ENCODE results near the gene CNGA3. TPM values are rescaled to one million over a fixed set of nuclear protein-coding genes. Genes with fewer than 3 reads are reported as not detected.

Gene CNGA3
- total and polyA plus RNA-seq, 2 experiments from 2014 or later, result not detected

DNA sequence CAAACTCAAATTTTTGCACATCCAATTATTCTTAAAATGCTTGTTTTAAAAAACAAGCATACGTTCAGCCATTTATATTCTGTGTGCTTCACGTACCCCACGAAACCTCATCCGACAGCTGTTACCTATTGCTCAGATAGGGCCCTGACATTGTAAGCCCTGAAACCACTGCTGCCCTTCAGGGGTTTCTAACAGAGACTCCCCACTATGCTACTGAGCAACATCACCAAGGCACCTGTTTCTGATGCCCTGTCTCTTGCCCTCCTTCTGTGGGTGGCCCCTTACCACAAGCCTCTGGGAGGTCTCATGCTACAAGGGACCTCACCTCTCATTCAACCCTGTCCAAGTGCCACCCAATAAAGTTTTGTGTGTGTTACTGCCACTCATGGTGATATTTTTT lies 18.5 kb upstream of the CNGA3 start:
- Histone ChIP-seq H3K9me2 (ENCODE audit: insufficient read depth) (peaks cover 6% of the 10 kb centered on the region; the same call in 1 of the 2 replicates), H3K4me3 (no peak overlapping the region), H2AFZ (no peak overlapping the region), H3K79me2 (replicated peaks; ENCODE audit: insufficient read depth) (no peaks in the 10 kb centered on the region), H4K20me1 (replicated peaks; ENCODE audit: insufficient read depth) (no peaks in the 10 kb centered on the region), H3K27ac (ENCODE audit: low read depth) (no peak overlapping the region), H3K4me1 (ENCODE audit: insufficient read depth) (peaks cover under 1% of the 10 kb centered on the region; the same call in 1 of the 2 replicates), H3K4me2 (no peak overlapping the region), H3F3A (replicated peaks; ENCODE audit: low read depth) (no peaks in the 10 kb centered on the region), H3K27me3 (ENCODE audit: insufficient read depth) (no peaks in the 10 kb centered on the region), H3K36me3 (ENCODE audit: insufficient read depth) (no peaks in the 10 kb centered on the region)
- peaks cover 13% of the 10 kb centered on the region for H3K36me3 Mint-ChIP-seq (ENCODE audit: low read depth)
- peaks cover 26% of the 10 kb centered on the region for H3K9me3 Mint-ChIP-seq
- peaks cover 4% of the 10 kb centered on the region for H3K27me3 Mint-ChIP-seq (ENCODE audit: insufficient read depth, low read depth, poor library complexity)
- no peak overlapping the region for H3K4me3 Mint-ChIP-seq
- DNase-seq (ENCODE audit: low spot score) (no peak), ATAC-seq (no peak)
- H3K27ac Mint-ChIP-seq, result no peak overlapping the region
- TF ChIP-seq CREB1 (CRISPR knock-in tag; IDR thresholded peaks at IDR 0.05; ENCODE audit: low read depth), result no peak
- no peak for TF ChIP-seq ZNF331 (CRISPR knock-in tag; IDR thresholded peaks at IDR 0.05; ENCODE audit: low read depth)
- no peak for TF ChIP-seq STAT1 (IDR thresholded peaks at IDR 0.05; ENCODE audit: unreplicated experiment)
- TF ChIP-seq JUNB (IDR thresholded peaks at IDR 0.05; ENCODE audit: unreplicated experiment), result no peak
- TF ChIP-seq, protein P1, sequence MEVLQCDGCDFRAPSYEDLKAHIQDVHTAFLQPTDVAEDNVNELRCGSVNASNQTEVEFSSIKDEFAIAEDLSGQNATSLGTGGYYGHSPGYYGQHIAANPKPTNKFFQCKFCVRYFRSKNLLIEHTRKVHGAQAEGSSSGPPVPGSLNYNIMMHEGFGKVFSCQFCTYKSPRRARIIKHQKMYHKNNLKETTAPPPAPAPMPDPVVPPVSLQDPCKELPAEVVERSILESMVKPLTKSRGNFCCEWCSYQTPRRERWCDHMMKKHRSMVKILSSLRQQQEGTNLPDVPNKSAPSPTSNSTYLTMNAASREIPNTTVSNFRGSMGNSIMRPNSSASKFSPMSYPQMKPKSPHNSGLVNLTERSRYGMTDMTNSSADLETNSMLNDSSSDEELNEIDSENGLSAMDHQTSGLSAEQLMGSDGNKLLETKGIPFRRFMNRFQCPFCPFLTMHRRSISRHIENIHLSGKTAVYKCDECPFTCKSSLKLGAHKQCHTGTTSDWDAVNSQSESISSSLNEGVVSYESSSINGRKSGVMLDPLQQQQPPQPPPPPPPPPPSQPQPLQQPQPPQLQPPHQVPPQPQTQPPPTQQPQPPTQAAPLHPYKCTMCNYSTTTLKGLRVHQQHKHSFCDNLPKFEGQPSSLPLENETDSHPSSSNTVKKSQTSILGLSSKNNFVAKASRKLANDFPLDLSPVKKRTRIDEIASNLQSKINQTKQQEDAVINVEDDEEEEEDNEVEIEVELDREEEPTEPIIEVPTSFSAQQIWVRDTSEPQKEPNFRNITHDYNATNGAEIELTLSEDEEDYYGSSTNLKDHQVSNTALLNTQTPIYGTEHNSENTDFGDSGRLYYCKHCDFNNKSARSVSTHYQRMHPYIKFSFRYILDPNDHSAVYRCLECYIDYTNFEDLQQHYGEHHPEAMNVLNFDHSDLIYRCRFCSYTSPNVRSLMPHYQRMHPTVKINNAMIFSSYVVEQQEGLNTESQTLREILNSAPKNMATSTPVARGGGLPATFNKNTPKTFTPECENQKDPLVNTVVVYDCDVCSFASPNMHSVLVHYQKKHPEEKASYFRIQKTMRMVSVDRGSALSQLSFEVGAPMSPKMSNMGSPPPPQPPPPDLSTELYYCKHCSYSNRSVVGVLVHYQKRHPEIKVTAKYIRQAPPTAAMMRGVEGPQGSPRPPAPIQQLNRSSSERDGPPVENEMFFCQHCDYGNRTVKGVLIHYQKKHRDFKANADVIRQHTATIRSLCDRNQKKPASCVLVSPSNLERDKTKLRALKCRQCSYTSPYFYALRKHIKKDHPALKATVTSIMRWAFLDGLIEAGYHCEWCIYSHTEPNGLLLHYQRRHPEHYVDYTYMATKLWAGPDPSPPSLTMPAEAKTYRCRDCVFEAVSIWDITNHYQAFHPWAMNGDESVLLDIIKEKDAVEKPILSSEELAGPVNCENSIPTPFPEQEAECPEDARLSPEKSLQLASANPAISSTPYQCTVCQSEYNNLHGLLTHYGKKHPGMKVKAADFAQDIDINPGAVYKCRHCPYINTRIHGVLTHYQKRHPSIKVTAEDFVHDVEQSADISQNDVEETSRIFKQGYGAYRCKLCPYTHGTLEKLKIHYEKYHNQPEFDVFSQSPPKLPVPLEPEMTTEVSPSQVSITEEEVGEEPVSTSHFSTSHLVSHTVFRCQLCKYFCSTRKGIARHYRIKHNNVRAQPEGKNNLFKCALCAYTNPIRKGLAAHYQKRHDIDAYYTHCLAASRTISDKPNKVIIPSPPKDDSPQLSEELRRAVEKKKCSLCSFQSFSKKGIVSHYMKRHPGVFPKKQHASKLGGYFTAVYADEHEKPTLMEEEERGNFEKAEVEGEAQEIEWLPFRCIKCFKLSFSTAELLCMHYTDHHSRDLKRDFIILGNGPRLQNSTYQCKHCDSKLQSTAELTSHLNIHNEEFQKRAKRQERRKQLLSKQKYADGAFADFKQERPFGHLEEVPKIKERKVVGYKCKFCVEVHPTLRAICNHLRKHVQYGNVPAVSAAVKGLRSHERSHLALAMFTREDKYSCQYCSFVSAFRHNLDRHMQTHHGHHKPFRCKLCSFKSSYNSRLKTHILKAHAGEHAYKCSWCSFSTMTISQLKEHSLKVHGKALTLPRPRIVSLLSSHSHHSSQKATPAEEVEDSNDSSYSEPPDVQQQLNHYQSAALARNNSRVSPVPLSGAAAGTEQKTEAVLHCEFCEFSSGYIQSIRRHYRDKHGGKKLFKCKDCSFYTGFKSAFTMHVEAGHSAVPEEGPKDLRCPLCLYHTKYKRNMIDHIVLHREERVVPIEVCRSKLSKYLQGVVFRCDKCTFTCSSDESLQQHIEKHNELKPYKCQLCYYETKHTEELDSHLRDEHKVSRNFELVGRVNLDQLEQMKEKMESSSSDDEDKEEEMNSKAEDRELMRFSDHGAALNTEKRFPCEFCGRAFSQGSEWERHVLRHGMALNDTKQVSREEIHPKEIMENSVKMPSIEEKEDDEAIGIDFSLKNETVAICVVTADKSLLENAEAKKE (CRISPR knock-in tag; IDR thresholded peaks at IDR 0.05), result no peak
- TF ChIP-seq, protein P2, sequence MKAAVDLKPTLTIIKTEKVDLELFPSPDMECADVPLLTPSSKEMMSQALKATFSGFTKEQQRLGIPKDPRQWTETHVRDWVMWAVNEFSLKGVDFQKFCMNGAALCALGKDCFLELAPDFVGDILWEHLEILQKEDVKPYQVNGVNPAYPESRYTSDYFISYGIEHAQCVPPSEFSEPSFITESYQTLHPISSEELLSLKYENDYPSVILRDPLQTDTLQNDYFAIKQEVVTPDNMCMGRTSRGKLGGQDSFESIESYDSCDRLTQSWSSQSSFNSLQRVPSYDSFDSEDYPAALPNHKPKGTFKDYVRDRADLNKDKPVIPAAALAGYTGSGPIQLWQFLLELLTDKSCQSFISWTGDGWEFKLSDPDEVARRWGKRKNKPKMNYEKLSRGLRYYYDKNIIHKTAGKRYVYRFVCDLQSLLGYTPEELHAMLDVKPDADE (IDR thresholded peaks at IDR 0.05), result no peak
- TF ChIP-seq, protein P3, sequence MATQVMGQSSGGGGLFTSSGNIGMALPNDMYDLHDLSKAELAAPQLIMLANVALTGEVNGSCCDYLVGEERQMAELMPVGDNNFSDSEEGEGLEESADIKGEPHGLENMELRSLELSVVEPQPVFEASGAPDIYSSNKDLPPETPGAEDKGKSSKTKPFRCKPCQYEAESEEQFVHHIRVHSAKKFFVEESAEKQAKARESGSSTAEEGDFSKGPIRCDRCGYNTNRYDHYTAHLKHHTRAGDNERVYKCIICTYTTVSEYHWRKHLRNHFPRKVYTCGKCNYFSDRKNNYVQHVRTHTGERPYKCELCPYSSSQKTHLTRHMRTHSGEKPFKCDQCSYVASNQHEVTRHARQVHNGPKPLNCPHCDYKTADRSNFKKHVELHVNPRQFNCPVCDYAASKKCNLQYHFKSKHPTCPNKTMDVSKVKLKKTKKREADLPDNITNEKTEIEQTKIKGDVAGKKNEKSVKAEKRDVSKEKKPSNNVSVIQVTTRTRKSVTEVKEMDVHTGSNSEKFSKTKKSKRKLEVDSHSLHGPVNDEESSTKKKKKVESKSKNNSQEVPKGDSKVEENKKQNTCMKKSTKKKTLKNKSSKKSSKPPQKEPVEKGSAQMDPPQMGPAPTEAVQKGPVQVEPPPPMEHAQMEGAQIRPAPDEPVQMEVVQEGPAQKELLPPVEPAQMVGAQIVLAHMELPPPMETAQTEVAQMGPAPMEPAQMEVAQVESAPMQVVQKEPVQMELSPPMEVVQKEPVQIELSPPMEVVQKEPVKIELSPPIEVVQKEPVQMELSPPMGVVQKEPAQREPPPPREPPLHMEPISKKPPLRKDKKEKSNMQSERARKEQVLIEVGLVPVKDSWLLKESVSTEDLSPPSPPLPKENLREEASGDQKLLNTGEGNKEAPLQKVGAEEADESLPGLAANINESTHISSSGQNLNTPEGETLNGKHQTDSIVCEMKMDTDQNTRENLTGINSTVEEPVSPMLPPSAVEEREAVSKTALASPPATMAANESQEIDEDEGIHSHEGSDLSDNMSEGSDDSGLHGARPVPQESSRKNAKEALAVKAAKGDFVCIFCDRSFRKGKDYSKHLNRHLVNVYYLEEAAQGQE (IDR thresholded peaks at IDR 0.05; ENCODE audit: unreplicated experiment), result no peak
- TF ChIP-seq, protein P4, sequence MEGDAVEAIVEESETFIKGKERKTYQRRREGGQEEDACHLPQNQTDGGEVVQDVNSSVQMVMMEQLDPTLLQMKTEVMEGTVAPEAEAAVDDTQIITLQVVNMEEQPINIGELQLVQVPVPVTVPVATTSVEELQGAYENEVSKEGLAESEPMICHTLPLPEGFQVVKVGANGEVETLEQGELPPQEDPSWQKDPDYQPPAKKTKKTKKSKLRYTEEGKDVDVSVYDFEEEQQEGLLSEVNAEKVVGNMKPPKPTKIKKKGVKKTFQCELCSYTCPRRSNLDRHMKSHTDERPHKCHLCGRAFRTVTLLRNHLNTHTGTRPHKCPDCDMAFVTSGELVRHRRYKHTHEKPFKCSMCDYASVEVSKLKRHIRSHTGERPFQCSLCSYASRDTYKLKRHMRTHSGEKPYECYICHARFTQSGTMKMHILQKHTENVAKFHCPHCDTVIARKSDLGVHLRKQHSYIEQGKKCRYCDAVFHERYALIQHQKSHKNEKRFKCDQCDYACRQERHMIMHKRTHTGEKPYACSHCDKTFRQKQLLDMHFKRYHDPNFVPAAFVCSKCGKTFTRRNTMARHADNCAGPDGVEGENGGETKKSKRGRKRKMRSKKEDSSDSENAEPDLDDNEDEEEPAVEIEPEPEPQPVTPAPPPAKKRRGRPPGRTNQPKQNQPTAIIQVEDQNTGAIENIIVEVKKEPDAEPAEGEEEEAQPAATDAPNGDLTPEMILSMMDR (conservative IDR thresholded peaks at IDR 0.05; ENCODE audit: low read depth in 2 of 2), result no peak
- TF ChIP-seq EZH2 (IDR thresholded peaks at IDR 0.05; ENCODE audit: low read depth, unreplicated experiment), result no peak
- TF ChIP-seq ZNF114 (CRISPR knock-in tag; IDR thresholded peaks at IDR 0.05), result no peak
- TF ChIP-seq POLR2AphosphoS5 (IDR thresholded peaks at IDR 0.05; ENCODE audit: low read depth), result no peak
- no peak for TF ChIP-seq EZH2phosphoT487 (IDR thresholded peaks at IDR 0.05; ENCODE audit: unreplicated experiment)
- TF ChIP-seq NANOG (IDR thresholded peaks at IDR 0.05; ENCODE audit: borderline replicate concordance), result no peak
- peaks cover 7% of the 10 kb centered on the region; the same call in 2 of the 3 replicates for H3K4me1 Mint-ChIP-seq

Data from GM23338 (cell line).